ENCODE measurements around the gene STK4. TPM values are rescaled to one million over a fixed set of nuclear protein-coding genes. Genes with fewer than 3 reads are reported as not detected.
"Not testable (repeated sequence)": the region's sequence is repeated elsewhere in the genome, so short reads cannot be mapped to it uniquely, and the experiment has no call there.

Gene STK4
- total RNA-seq, 2 experiments from 2014 or later, result 205 to 229 TPM

DNA sequence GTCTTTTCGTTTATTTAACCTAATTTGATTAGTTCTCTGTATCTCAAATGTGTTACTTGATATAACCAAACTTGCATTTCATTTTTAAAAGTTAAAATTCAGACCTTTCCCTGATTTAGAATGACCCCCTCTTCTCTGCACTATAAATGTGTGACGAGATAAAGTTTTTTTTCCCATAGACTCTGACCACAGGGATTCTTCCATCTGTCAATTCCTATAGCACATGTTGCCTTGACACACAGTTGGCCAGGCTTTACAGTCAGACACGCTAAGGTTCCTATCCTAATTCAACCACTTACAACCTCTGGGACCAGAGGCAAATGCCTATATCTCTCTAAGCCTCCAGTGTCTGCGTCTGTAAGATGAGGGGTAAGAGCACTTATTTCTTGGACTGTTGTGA lies 94.0 kb downstream of the STK4 start:
- Mint-ChIP-seq H3K27me3 (no peaks in the 10 kb centered on the region), H3K9me3 (no peaks in the 10 kb centered on the region), H3K4me3 (no peak overlapping the region), H3K36me3 (peaks cover 29% of the 10 kb centered on the region), H3K27ac (no peak overlapping the region), H3K4me1 (peaks cover 25% of the 10 kb centered on the region)
- DNase-seq, result no peak
- POLR2A ChIA-PET, result no interaction called here
- no peak for ATAC-seq (ENCODE audit: low read depth)

DNA sequence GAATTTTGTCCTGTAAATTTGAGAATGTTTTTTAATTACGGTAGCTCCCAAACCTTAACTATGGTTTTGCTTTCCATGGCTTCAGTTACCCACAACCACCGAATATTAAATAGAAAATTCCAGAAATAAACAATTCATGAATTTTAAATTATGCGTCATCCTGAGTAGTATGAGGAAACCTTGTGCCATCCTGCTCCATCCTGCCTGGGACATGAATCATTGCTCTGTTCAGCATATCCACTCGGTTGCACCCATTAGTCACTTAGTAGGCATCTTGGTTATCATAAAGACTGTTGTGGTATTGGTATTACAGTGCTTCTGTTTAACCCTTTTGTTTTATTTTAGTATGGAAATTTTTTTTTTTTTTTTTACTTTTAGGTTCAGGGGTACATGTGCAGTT lies 94.9 kb downstream of the STK4 start:
- POLR2A ChIA-PET, result no interaction called here
- H3K27ac Mint-ChIP-seq, result no peak overlapping the region
- ATAC-seq (ENCODE audit: low read depth) (no peak), DNase-seq (no peak)
- H3K27me3 Mint-ChIP-seq, result no peaks in the 10 kb centered on the region
- peaks cover 29% of the 10 kb centered on the region for H3K36me3 Mint-ChIP-seq
- H3K9me3 Mint-ChIP-seq, result no peaks in the 10 kb centered on the region
- peaks cover 22% of the 10 kb centered on the region for H3K4me1 Mint-ChIP-seq
- H3K4me3 Mint-ChIP-seq, result no peak overlapping the region

- H3K27ac Mint-ChIP-seq; POLR2A ChIA-PET; DNase-seq; ATAC-seq (ENCODE audit: low read depth); H3K9me3 Mint-ChIP-seq; H3K27me3 Mint-ChIP-seq; H3K4me3 Mint-ChIP-seq: not testable (repeated sequence)
- Mint-ChIP-seq H3K4me1 (peaks cover 23% of the 10 kb centered on the region), H3K36me3 (peaks cover 38% of the 10 kb centered on the region)
Observed at GRCh38 chr20:45063107-45063506, 96.8 kb downstream of the STK4 start.

- H3K27ac Mint-ChIP-seq, result no peak overlapping the region
- H3K27me3 Mint-ChIP-seq, result no peaks in the 10 kb centered on the region
- peaks cover 21% of the 10 kb centered on the region for H3K4me1 Mint-ChIP-seq
- POLR2A ChIA-PET, result no interaction called here
- no peaks in the 10 kb centered on the region for H3K9me3 Mint-ChIP-seq
- H3K4me3 Mint-ChIP-seq, result no peak overlapping the region
- no peak for ATAC-seq (ENCODE audit: low read depth)
- H3K36me3 Mint-ChIP-seq, result peaks cover 42% of the 10 kb centered on the region
- DNase-seq, result no peak
Observed at GRCh38 chr20:45064812-45065211, 98.5 kb downstream of the STK4 start.

GRCh38 chr20:45066372-45066771 lies 100.1 kb downstream of the STK4 start:
- no peaks in the 10 kb centered on the region for H3K9me3 Mint-ChIP-seq
- peaks cover 27% of the 10 kb centered on the region for H3K4me1 Mint-ChIP-seq
- ATAC-seq (ENCODE audit: low read depth) (no peak), DNase-seq (no peak)
- POLR2A ChIA-PET, result no interaction called here
- H3K27ac Mint-ChIP-seq, result no peak overlapping the region
- H3K27me3 Mint-ChIP-seq, result no peaks in the 10 kb centered on the region
- no peak overlapping the region for H3K4me3 Mint-ChIP-seq
- peaks cover 52% of the 10 kb centered on the region for H3K36me3 Mint-ChIP-seq

DNA sequence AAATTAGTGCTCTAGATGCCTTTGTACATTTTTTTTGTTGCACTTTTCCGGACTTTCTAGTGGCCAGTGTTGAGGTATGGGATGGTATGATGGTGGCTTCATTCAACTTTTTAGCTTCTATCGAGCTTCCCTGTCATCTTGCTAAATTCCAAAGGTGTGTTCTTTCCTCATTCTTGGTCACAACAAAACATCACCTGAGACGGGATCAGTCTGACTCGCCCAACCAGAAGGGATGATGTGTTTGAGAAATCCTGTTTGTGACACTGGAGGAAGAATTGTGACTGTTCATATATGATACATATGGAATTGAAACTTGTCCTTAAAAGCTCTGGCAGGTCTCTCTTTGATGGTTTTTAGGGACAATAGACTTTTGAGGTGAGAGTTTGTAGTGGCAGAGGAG lies 100.8 kb downstream of the STK4 start:
- H3K27me3 Mint-ChIP-seq, result no peaks in the 10 kb centered on the region
- no peak overlapping the region for H3K4me3 Mint-ChIP-seq
- H3K36me3 Mint-ChIP-seq, result peaks cover 49% of the 10 kb centered on the region
- ATAC-seq (ENCODE audit: low read depth) (no peak), DNase-seq (no peak)
- POLR2A ChIA-PET, result no interaction called here
- H3K27ac Mint-ChIP-seq, result no peak overlapping the region
- peaks cover 27% of the 10 kb centered on the region for H3K4me1 Mint-ChIP-seq
- no peaks in the 10 kb centered on the region for H3K9me3 Mint-ChIP-seq

- ATAC-seq (ENCODE audit: low read depth), result no peak
- POLR2A ChIA-PET, result no interaction called here
- H3K36me3 Mint-ChIP-seq, result peaks cover 46% of the 10 kb centered on the region
Observed at GRCh38 chr20:45067558-45067957, 101.2 kb downstream of the STK4 start.

GRCh38 chr20:45069261-45069660 lies 102.9 kb downstream of the STK4 start:
- Mint-ChIP-seq H3K4me3 (no peak overlapping the region), H3K9me3 (no peaks in the 10 kb centered on the region), H3K27ac (no peak overlapping the region), H3K27me3 (no peaks in the 10 kb centered on the region), H3K4me1 (peaks cover 23% of the 10 kb centered on the region), H3K36me3 (peaks cover 41% of the 10 kb centered on the region)
- POLR2A ChIA-PET, result no interaction called here
- no peak for ATAC-seq (ENCODE audit: low read depth)
- no peak for DNase-seq

More at GRCh38 chr20:45067558-45067957, 101.2 kb downstream of the STK4 start:
- DNase-seq, result no peak
- Mint-ChIP-seq H3K27me3 (no peaks in the 10 kb centered on the region), H3K4me1 (peaks cover 27% of the 10 kb centered on the region), H3K9me3 (no peaks in the 10 kb centered on the region), H3K4me3 (no peak overlapping the region), H3K27ac (no peak overlapping the region)

GRCh38 chr20:45070932-45071632 lies 104.8 kb downstream of the STK4 start:
- Mint-ChIP-seq H3K27ac (no peak overlapping the region), H3K27me3 (no peaks in the 10 kb centered on the region), H3K4me3 (no peak overlapping the region), H3K36me3 (peaks cover 44% of the 10 kb centered on the region), H3K9me3 (no peaks in the 10 kb centered on the region), H3K4me1 (peaks cover 16% of the 10 kb centered on the region)
- ATAC-seq (ENCODE audit: low read depth), result no peak
- DNase-seq, result no peak
- POLR2A ChIA-PET, result no interaction called here

DNA sequence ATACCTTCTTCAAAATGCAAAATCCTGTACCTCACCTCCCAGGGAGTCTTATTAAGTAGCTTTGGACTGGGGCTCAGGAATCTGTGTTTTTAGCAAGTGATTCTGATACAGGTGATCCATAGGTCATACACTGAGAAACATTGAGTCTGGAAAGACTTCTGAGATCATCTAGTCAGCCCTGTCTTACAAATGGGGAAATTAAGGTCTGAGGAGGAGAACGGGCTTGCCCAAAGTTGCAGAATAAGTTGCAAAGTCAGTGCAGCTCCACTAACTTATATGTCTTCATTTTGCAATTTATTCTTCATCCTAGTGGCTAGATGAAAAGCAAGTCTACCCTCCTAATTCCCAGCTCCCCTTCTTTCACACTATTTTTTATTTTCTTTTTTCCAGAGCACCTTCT lies 105.8 kb downstream of the STK4 start:
- H3K9me3 Mint-ChIP-seq, result no peaks in the 10 kb centered on the region
- H3K27me3 Mint-ChIP-seq, result no peaks in the 10 kb centered on the region
- H3K27ac Mint-ChIP-seq, result no peak overlapping the region
- peaks cover 45% of the 10 kb centered on the region for H3K36me3 Mint-ChIP-seq
- ATAC-seq (ENCODE audit: low read depth) (no peak), DNase-seq (no peak)
- no peak overlapping the region for H3K4me3 Mint-ChIP-seq
- POLR2A ChIA-PET, result no interaction called here
- H3K4me1 Mint-ChIP-seq, result peaks cover 15% of the 10 kb centered on the region

DNA sequence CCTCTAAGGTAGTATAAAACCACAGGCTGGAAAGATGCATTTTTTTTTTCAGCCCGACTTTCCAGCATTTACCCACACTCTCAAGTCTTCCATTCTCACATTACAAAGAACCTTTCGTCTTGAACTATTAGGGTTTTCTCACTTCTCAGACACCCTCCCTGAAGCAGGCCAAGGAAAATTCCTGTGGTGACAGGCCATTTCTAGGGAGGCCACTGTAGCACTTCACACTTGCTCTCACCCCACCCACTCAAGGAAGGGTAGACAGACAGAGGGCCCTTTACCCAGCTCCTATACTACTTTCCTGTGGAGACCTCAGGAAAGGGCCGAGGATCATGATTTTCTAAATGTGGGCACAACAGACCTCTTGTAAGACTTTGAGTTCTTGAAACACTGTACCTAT lies 106.9 kb downstream of the STK4 start:
- no peak overlapping the region for H3K27ac Mint-ChIP-seq
- ATAC-seq (ENCODE audit: low read depth) (no peak), DNase-seq (no peak)
- POLR2A ChIA-PET, result no interaction called here
- H3K9me3 Mint-ChIP-seq, result no peaks in the 10 kb centered on the region
- no peak overlapping the region for H3K4me3 Mint-ChIP-seq
- H3K4me1 Mint-ChIP-seq, result peaks cover 12% of the 10 kb centered on the region
- no peaks in the 10 kb centered on the region for H3K27me3 Mint-ChIP-seq
- peaks cover 44% of the 10 kb centered on the region for H3K36me3 Mint-ChIP-seq

- H3K9me3 Mint-ChIP-seq, result peaks cover 2% of the 10 kb centered on the region
- no peaks in the 10 kb centered on the region for H3K27me3 Mint-ChIP-seq
- no peak overlapping the region for H3K27ac Mint-ChIP-seq
- H3K4me1 Mint-ChIP-seq, result peaks cover 4% of the 10 kb centered on the region
- ATAC-seq (ENCODE audit: low read depth) (no peak), DNase-seq (no peak)
- POLR2A ChIA-PET, result interaction anchor here (0.7 kb wide), 1 partner anchor 34 kb away, joined by 3 read pairs; no protein-coding TSS in a partner anchor
- peaks cover 58% of the 10 kb centered on the region for H3K36me3 Mint-ChIP-seq
- H3K4me3 Mint-ChIP-seq, result no peak overlapping the region
Observed at GRCh38 chr20:45077559-45077958, 111.2 kb downstream of the STK4 start.

- H3K36me3 Mint-ChIP-seq, result peaks cover 74% of the 10 kb centered on the region
- no peak overlapping the region for H3K27ac Mint-ChIP-seq
- H3K4me3 Mint-ChIP-seq, result no peak overlapping the region
- POLR2A ChIA-PET, result no interaction called here
- DNase-seq (no peak), ATAC-seq (ENCODE audit: low read depth) (no peak)
- H3K9me3 Mint-ChIP-seq, result peaks cover 2% of the 10 kb centered on the region
- H3K27me3 Mint-ChIP-seq, result no peaks in the 10 kb centered on the region
- H3K4me1 Mint-ChIP-seq, result peaks cover 6% of the 10 kb centered on the region
Observed at GRCh38 chr20:45080867-45081624, 114.7 kb downstream of the STK4 start.

GRCh38 chr20:45082468-45082867 lies 116.2 kb downstream of the STK4 start:
- no peak overlapping the region for H3K4me3 Mint-ChIP-seq
- H3K4me1 Mint-ChIP-seq, result peaks cover 9% of the 10 kb centered on the region
- H3K27me3 Mint-ChIP-seq, result no peaks in the 10 kb centered on the region
- ATAC-seq (ENCODE audit: low read depth) (no peak), DNase-seq (no peak)
- H3K27ac Mint-ChIP-seq, result no peak overlapping the region
- peaks cover 67% of the 10 kb centered on the region for H3K36me3 Mint-ChIP-seq
- peaks cover 2% of the 10 kb centered on the region for H3K9me3 Mint-ChIP-seq
- POLR2A ChIA-PET, result no interaction called here
